GM23248 (cell line): ENCODE results near the gene DGKB. TPM values are rescaled to one million over a fixed set of nuclear protein-coding genes. Genes with fewer than 3 reads are reported as not detected.

Experiments used
- DNase-seq: peaks from one replicate; pipeline ENCODE4 v3.0.0-alpha.2; 2015
- H2AFZ ChIP-seq: fragments of 200-600 bp; sonication (generic); 2 replicates; pipeline ENCODE4 v1.6.1; 2016; ENCODE audit warnings: antibody characterized with exemption
- H3F3A ChIP-seq: fragments of 200-600 bp; sonication (generic); 2 replicates; pipeline ENCODE4 v1.6.1; 2016; ENCODE audit warnings: mild to moderate bottlenecking, antibody characterized with exemption, mixed run types; ENCODE audit not compliant: insufficient read depth
- H3K27ac ChIP-seq: fragments of 200-600 bp; sonication (generic); 2 replicates; pipeline ENCODE4 v1.5.1; 2016; ENCODE audit warnings: mild to moderate bottlenecking
- H3K27me3 ChIP-seq: fragments of 200-600 bp; sonication (generic); replicated peaks from 2 replicates; pipeline ENCODE4 v1.6.1; 2016; ENCODE audit warnings: mild to moderate bottlenecking; ENCODE audit not compliant: insufficient read depth
- H3K36me3 ChIP-seq: fragments of 200-600 bp; sonication (generic); 2 replicates; pipeline ENCODE4 v1.6.1; 2016; ENCODE audit warnings: low read depth, mild to moderate bottlenecking
- H3K4me1 ChIP-seq: fragments of 200-600 bp; sonication (generic); 2 replicates; pipeline ENCODE4 v1.6.1; 2016; ENCODE audit warnings: mild to moderate bottlenecking; ENCODE audit not compliant: insufficient read depth
- H3K4me2 ChIP-seq: fragments of 200-600 bp; sonication (generic); one replicate; pipeline ENCODE4 v1.6.1; 2016; ENCODE audit warnings: mild to moderate bottlenecking; ENCODE audit not compliant: unreplicated experiment
- H3K4me3 ChIP-seq: fragments of 200-600 bp; sonication (generic); 2 replicates; pipeline ENCODE4 v1.5.1; 2016; ENCODE audit warnings: mild to moderate bottlenecking
- H3K79me2 ChIP-seq: fragments of 200-600 bp; sonication (generic); 2 replicates; pipeline ENCODE4 v1.6.1; 2016; ENCODE audit warnings: mild to moderate bottlenecking; ENCODE audit not compliant: insufficient read depth
- H3K9ac ChIP-seq: fragments of 200-600 bp; sonication (generic); 2 replicates; pipeline ENCODE4 v1.6.1; 2016; ENCODE audit warnings: mild to moderate bottlenecking
- H3K9me2 ChIP-seq: fragments of 200-600 bp; sonication (generic); 2 replicates; pipeline ENCODE4 v1.6.1; 2016; ENCODE audit warnings: mixed run types, mild to moderate bottlenecking, moderate library complexity; ENCODE audit not compliant: insufficient read depth
- H3K9me3 ChIP-seq: fragments of 200-600 bp; sonication (generic); one replicate; pipeline ENCODE4 v1.6.1; 2017; ENCODE audit warnings: low read depth
- H4K20me1 ChIP-seq: fragments of 200-600 bp; sonication (generic); 2 replicates; pipeline ENCODE4 v1.6.0; 2016; ENCODE audit not compliant: insufficient read depth
- EZH2 ChIP-seq: fragments of 200-600 bp; sonication (generic); IDR thresholded peaks from 2 replicates; pipeline ENCODE4 v1.6.1; 2018; ENCODE audit warnings: antibody characterized with exemption, mild to moderate bottlenecking; ENCODE audit not compliant: insufficient read depth, poor library complexity, severe bottlenecking
- EZH2phosphoT487 ChIP-seq: fragments of 200-600 bp; sonication (generic); IDR thresholded peaks from 2 replicates; pipeline ENCODE4 v1.6.1; 2018; ENCODE audit warnings: antibody characterized with exemption, moderate library complexity, mild to moderate bottlenecking, low read depth; ENCODE audit not compliant: insufficient read depth
- WGBS, 2 experiments: methylation state at CpG; one replicate each; pipeline ENCODE4 v1.1.6; 2015 to 2017; ENCODE audit warnings: low lambda C conversion rate in 2 of 2, low coverage in 1 of 2; ENCODE audit errors: missing lambda C conversion rate in 2 of 2; 5-methylcytosine and 5-hydroxymethylcytosine counted together
- in situ Hi-C: fragments of 300-500 bp; cut with MboI; formaldehyde crosslinking; loops from 2 replicates; pipeline ENCODE4 v1.15.0; 2020
- polyA plus RNA-seq: library from polyadenylated mRNA; unstranded; fragments of >200 nt; fragmentation: Nextera tagmentation; extraction: Ambion mirVana; gene quantifications from 2 replicates; pipeline ENCODE4 v1.2.1, GENCODE V29; 2016
- total RNA-seq: library from RNA; depleted of rRNA; stranded (reverse); fragments of >200 nt; shearing (Covaris generic); gene quantifications from 2 replicates; pipeline ENCODE4 v1.2.3, GENCODE V29; 2014

Gene DGKB
- total and polyA plus RNA-seq, 2 experiments from 2014 or later = 0.65 to 1.7 TPM

DNA sequence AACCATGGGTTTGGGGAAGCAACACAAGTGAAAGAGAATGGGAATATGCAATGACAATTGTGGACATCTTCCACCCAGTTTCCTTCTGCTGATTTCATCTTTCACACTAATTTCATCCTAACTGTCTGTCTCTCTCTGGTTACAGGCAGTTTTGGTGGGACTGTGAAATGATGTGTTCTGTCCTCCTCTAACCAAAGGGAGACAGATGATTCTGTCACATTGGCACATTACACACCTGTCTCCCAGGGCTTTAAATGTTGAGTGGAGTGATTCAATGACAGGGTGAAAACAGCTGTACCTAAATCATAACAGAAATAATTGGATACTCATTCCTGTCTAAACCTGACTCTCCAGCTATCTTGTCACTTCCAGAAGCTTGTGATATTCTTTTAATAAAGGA, 60.0 kb downstream of the DGKB start:
- DNase-seq = no peak
- no peaks in the 10 kb centered on the region for H4K20me1 ChIP-seq
- H3K36me3 ChIP-seq = no peaks in the 10 kb centered on the region
- no peak overlapping the region for H3K4me2 ChIP-seq
- no peaks in the 10 kb centered on the region for H3K27me3 ChIP-seq
- no peak overlapping the region for H3K9ac ChIP-seq
- no peaks in the 10 kb centered on the region for H3K79me2 ChIP-seq
- H3K27ac ChIP-seq = peak overlapping the region; percentile 12; the same call in 1 of the 2 replicates
- no peak overlapping the region for H2AFZ ChIP-seq
- H3F3A ChIP-seq = peaks cover 27% of the 10 kb centered on the region; the same call in 1 of the 2 replicates
- TF ChIP-seq EZH2 = no peak
- H3K9me3 ChIP-seq = no peaks in the 10 kb centered on the region
- in situ Hi-C loops = no loop called here
- H3K9me2 ChIP-seq = no peaks in the 10 kb centered on the region
- H3K4me1 ChIP-seq = peaks cover 39% of the 10 kb centered on the region
- no peak overlapping the region for H3K4me3 ChIP-seq

DNA sequence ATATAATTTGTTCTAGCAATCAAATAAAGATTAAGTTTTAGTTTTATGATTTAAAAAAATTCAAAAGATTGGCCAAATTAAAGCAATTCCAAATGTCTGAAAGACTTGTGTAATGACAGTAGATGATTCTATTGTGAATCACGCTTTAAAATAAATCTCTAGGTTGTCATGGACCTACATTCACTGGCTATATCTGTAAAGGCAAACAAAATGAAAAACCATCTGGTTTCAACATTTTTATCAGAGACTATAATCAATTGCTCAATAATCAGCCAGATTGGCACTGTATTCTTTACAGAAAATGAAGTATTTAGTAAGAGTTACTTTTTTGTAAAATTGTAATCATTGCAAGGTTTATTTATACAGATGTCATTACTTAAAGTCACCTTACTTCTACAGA, 60.7 kb downstream of the DGKB start:
- H3K27me3 ChIP-seq = no peaks in the 10 kb centered on the region
- no peaks in the 10 kb centered on the region for H3K36me3 ChIP-seq
- no peak overlapping the region for H2AFZ ChIP-seq
- peak overlapping the region; percentile 12; the same call in 1 of the 2 replicates for H3K27ac ChIP-seq
- H3K4me2 ChIP-seq = peak overlapping the region; percentile 25
- no peaks in the 10 kb centered on the region for H3K9me2 ChIP-seq
- no peak for TF ChIP-seq EZH2phosphoT487
- no peak for TF ChIP-seq EZH2
- no peaks in the 10 kb centered on the region for H3K9me3 ChIP-seq
- WGBS, 2 experiments = 4 to 5% methylated on average over 1 of the region's 1 CpG
- peak; percentile 61 for DNase-seq
- H3F3A ChIP-seq = peaks cover 33% of the 10 kb centered on the region
- H3K9ac ChIP-seq = no peak overlapping the region
- no peak overlapping the region for H3K4me3 ChIP-seq
- H3K79me2 ChIP-seq = no peaks in the 10 kb centered on the region
- no peaks in the 10 kb centered on the region for H4K20me1 ChIP-seq
- peaks cover 45% of the 10 kb centered on the region for H3K4me1 ChIP-seq
- in situ Hi-C loops = no loop called here

- peak overlapping the region; percentile 25 for H3K4me2 ChIP-seq
- WGBS, 2 experiments = 83 to 91% methylated on average over 2 of the region's 2 CpGs
These were observed 61.5 kb downstream of the DGKB start for GRCh38 chr7:14841086-14841485.

GRCh38 chr7:14839307-14839706, 63.2 kb downstream of the DGKB start:
- Histone ChIP-seq H3K79me2 (no peaks in the 10 kb centered on the region), H3K27me3 (no peaks in the 10 kb centered on the region), H3K9ac (no peak overlapping the region), H3K4me3 (no peak overlapping the region), H4K20me1 (no peaks in the 10 kb centered on the region), H3K27ac (no peak overlapping the region), H2AFZ (no peak overlapping the region), H3K4me1 (peaks cover 70% of the 10 kb centered on the region), H3K36me3 (no peaks in the 10 kb centered on the region), H3K9me2 (no peaks in the 10 kb centered on the region), H3F3A (peaks cover 59% of the 10 kb centered on the region), H3K4me2 (no peak overlapping the region), H3K9me3 (no peaks in the 10 kb centered on the region)
- 96 to 97% methylated on average over 1 of the region's 1 CpG for WGBS, 2 experiments
- in situ Hi-C loops = no loop called here
- TF ChIP-seq EZH2 (no peak), EZH2phosphoT487 (no peak)
- no peak for DNase-seq

More at GRCh38 chr7:14841086-14841485, 61.5 kb downstream of the DGKB start:
- no peaks in the 10 kb centered on the region for H3K27me3 ChIP-seq
- no peak for TF ChIP-seq EZH2
- TF ChIP-seq EZH2phosphoT487 = no peak
- H3K4me1 ChIP-seq = peaks cover 53% of the 10 kb centered on the region
- H3K36me3 ChIP-seq = no peaks in the 10 kb centered on the region
- no peaks in the 10 kb centered on the region for H3K9me2 ChIP-seq
- no peak overlapping the region for H2AFZ ChIP-seq
- H3F3A ChIP-seq = peaks cover 41% of the 10 kb centered on the region
- H4K20me1 ChIP-seq = no peaks in the 10 kb centered on the region
- no peak overlapping the region for H3K4me3 ChIP-seq
- in situ Hi-C loops = no loop called here
- H3K27ac ChIP-seq = no peak overlapping the region
- no peak overlapping the region for H3K9ac ChIP-seq
- DNase-seq = no peak
- no peaks in the 10 kb centered on the region for H3K9me3 ChIP-seq
- H3K79me2 ChIP-seq = no peaks in the 10 kb centered on the region

GRCh38 chr7:14837216-14837615, 65.3 kb downstream of the DGKB start:
- Histone ChIP-seq H3K27ac (peak overlapping the region; percentile 70), H3K36me3 (no peaks in the 10 kb centered on the region), H3K4me2 (peak overlapping the region; percentile 66), H3F3A (peaks cover 55% of the 10 kb centered on the region), H3K27me3 (no peaks in the 10 kb centered on the region), H2AFZ (no peak overlapping the region), H3K9me2 (no peaks in the 10 kb centered on the region), H3K4me1 (peaks cover 75% of the 10 kb centered on the region), H3K4me3 (peak overlapping the region; percentile 52), H3K79me2 (no peaks in the 10 kb centered on the region), H4K20me1 (no peaks in the 10 kb centered on the region), H3K9ac (peak overlapping the region; percentile 50), H3K9me3 (no peaks in the 10 kb centered on the region)
- in situ Hi-C loops = no loop called here
- no peak for TF ChIP-seq EZH2phosphoT487
- no peak for TF ChIP-seq EZH2
- DNase-seq = peak; percentile 64
